ENCODE measurements around the gene ORAI1.
"Not testable (repeated sequence)": the region's sequence is repeated elsewhere in the genome, so short reads cannot be mapped to it uniquely, and the experiment has no call there.

Gene ORAI1

GRCh38 chr12:121626087-121626852 is at the start of gene ORAI1:
ORAI1 (plus strand) TSS chr12:121626530.
- DNase-seq, result peak; percentile 98

DNA sequence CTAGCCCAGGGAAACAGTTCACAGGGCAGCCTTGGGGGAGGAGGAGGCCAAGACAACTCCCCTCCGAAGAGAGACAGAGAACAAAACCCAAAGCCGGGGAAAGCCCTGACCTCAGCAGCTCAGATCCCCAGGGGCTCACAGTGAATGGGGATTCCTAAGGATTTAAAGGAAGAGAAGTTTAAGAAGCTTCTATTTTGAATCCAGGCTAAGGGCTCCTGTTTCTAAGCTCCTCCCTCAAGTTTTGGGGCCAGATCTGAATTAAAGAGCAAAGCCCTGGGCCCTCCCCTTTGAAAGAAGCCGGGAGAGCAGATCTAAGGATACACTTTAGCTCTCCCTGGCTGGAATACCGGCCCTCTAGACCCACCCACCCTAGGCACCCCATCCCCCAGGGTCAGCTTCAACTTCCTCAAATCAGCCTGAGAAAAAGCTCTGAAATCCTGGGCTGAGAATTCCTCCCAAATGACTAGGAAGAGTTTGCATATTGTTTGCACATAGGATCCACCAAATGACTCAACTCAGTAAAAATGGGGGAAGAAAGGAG is 49.4 kb upstream of the ORAI1 start:
- DNase-seq, result no peak

GRCh38 chr12:121577443-121578180 is 48.7 kb upstream of the ORAI1 start:
- DNase-seq, result no peak

- peak; percentile 50 for DNase-seq
Measured at GRCh38 chr12:121578230-121579189, 47.8 kb upstream of the ORAI1 start.

- peak; percentile 60 for DNase-seq
Measured at GRCh38 chr12:121579190-121579791, 47.0 kb upstream of the ORAI1 start.

GRCh38 chr12:121579981-121580868 is 46.1 kb upstream of the ORAI1 start:
- DNase-seq, result peak; percentile 85

- DNase-seq, result peak; percentile 49
Measured at GRCh38 chr12:121580959-121581685, 45.2 kb upstream of the ORAI1 start, which contains the start of gene KDM2B. KDM2B (minus strand) TSS chr12:121581023; CDS start chr12:121580911, 112 bp downstream.

DNA sequence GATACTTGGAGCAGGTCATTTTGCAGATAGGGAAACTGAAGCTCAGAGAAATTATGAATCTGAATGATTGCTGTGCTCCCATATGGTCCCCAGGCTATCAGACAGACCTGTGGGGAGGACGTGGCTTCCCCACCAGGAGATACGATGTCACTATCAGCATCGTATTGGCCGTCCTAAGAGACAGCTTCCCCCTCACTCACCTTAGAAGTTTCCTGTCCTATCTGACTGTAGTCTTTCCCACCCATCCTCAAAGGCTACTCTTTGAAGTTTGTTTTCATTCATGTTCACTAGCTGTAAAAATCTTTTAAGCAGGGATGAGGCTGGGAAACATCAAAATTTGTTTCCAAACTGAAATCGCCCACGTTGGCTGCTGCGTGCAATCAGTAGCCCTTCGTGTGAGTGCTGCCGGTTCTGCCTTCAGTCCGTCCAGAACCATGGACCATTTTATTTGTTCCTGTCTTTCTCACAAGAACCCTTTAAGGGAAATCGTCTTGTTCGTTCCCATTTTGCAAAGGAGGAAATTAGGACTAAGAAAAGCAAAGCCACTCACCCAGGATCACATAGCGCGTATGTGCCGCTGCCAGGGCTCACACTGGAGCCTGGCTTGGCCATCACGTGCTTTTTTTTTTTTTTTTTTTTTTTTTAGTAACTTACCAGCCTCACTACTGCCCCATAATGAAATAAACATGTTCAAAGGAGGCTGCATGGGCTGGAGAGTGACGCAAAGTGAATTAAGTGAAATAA is 44.5 kb upstream of the ORAI1 start:
- peak; percentile 24 for DNase-seq

DNA sequence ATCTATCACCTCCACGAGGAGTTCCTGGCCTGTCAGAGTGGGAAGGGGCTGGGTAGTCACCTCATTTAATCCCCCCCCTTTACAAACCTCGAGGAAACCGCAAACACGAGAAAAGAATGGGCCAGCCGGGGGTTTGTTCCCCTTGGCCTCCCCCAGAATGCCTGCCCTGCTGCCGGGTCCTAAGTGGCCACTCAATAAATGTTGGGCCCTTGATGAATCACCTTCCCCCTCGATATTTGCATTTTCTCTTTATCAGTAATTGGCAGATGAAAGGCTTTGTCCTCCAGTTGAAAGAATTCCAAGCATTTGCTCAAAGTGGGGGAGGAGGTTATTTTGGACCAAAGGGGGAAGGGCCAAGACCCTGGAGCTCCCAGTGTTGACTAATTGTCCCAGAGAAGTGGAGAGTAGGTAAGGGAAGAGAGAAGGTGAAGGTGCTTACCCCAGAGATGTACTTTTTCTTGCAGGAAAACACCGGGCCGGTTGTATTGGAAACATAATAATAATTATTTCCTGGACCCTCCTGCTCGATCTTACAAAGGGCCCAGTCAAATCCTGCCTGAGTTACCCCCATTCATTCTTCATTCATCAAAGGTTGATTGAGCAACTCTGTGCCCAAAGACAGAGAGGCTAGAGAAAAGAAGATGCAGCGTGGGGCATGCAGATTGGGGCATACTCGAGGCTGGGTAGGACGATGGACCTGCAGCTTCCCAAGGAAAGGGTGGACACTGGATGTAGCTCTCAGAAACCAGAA is 43.6 kb upstream of the ORAI1 start:
- DNase-seq, result no peak

GRCh38 chr12:121583334-121583661 is 43.0 kb upstream of the ORAI1 start:
- DNase-seq, result not testable (repeated sequence)

DNA sequence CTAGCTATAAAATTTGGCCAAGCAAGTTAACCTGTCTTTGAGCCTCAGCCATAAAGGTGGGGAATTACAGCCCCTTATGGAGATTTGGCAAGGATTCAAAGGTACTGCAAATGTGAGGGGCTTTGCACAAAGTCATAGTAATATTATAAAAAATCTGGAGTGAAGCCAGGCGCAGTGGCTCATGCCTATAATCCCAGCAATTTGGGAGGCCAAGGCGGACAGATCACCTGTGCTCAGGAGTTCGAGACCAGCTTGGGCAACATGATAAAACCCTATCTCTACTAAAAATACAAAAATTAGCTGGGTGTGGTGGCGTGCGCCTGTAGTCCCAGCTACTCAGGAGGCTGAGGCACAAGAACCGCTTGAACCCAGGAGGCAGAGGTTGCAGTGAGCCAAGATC is 41.4 kb upstream of the ORAI1 start:
- DNase-seq, result not testable (repeated sequence)

- peak; percentile 76 for DNase-seq
Measured at GRCh38 chr12:121590476-121591143, 35.7 kb upstream of the ORAI1 start.

GRCh38 chr12:121592320-121592719 is 34.0 kb upstream of the ORAI1 start:
- DNase-seq, result no peak

DNA sequence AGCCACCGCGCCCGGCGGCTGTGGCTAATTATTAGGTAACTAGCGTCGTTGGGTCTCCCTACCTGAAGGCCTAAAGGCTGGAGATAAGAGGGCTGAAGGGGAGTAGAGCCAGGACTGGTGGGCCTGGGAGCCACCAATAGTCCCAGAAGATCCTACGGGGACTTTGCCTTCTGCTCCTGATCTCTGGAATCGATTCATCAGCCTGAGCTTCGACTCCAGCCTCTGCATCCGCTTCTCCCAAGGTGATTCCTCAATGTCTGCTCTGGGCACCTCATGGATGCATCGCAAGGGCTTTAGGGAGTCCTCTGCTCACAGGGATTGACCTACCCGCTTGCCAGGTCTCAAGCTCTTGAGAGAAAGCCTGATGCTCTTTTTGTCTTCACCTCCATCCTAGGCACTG is 30.8 kb upstream of the ORAI1 start:
- DNase-seq, result no peak

DNA sequence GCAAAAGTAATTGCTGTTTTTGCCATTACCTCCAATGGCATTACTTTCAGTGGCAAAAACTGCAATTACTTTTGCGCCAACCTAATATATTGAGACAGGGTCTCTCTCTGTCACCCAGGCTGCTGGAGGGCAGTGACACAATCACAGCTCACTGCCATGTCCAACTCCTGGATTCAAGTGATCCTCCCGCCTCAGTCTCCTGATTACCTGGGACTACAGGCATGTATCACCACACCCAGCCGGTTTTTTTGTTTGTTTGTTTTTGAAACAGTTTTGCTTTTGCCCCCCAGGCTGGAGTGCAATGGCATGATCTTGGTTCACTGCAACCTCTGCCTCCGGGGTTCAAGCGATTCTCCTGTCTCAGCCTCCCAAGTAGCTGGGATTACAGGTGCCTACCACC is 29.8 kb upstream of the ORAI1 start:
- DNase-seq, result no peak

DNA sequence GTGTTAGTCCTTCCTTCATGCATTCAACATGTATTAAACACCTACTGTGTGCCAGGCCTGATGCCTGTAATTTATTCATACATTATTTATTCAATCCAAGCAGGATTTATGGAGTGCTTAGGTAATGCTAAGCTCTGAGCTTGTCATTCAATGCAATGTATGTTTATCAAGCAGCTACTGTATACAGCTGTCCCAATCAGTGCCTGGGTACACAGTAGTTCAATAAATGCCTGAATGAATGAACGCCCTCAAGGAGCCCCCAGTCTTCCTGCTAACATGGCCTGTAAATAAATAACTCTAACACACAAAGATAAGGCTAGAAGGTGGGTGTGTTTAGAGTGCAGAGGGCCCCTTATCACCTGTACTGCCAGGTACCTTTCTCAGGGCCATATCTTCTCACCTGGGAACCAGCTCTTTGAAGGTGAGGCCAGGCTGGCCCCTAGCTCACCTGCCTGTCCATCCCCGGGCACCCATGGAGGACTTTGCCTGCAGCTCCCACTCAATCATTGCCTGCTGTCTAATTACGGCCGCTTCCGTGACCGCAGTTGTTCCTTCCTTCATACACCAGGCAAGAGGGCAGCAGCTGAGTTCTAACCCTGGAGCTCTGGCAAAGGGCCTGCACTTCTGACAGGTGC is 25.5 kb upstream of the ORAI1 start:
- DNase-seq, result no peak

- DNase-seq, result no peak
Measured at GRCh38 chr12:121602766-121603165, 23.6 kb upstream of the ORAI1 start.

DNA sequence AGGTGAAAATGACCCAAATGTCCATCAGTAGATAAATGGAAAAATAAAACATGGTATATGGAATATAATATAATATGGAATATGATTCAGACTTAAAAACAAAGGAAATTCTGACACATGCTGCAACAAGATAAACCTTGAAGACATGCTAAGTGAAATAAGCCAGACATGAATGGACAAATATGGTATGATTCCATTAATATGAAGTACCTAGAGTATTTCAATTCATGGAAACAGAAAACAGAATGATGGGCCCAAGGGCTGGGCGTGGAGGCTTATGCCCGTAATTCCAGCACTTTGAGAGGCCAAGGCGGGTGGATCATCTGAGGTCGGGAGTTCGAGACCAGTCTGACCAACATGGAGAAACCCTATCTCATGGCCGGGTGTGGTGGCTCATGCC is 22.7 kb upstream of the ORAI1 start:
- no peak for DNase-seq

Data from CD4-positive, alpha-beta T cell treated with Interleukin-6 for 4 hours (primary cell).